Neural cell (in vitro differentiated cells): ENCODE measurements around the gene FRMD1. TPM values are rescaled to one million over a fixed set of nuclear protein-coding genes. Genes with fewer than 3 reads are reported as not detected.

Experiments
- H2AFZ ChIP-seq: fragments of 200-600, 300-800 bp; sonication (generic), shearing (Covaris generic); 2 replicates; pipeline ENCODE4 v1.6.0; 2014; ENCODE audit warnings: low read depth, mild to moderate bottlenecking, antibody characterized with exemption, low read length, moderate library complexity
- H3F3A ChIP-seq: fragments of 200-600 bp; shearing (Covaris generic); 2 replicates; pipeline ENCODE4 v1.6.1; 2016; ENCODE audit warnings: mild to moderate bottlenecking, moderate library complexity, mixed read lengths, antibody characterized with exemption, low read length; ENCODE audit not compliant: insufficient read depth, poor library complexity, severe bottlenecking
- H3K27ac ChIP-seq: fragments of 200-600, 300-800 bp; sonication (generic), shearing (Covaris generic); 2 replicates; pipeline ENCODE4 v1.5.1; 2014; ENCODE audit warnings: mild to moderate bottlenecking, low read length, moderate library complexity
- H3K27me3 ChIP-seq: fragments of 300-800, 200-600 bp; sonication (generic), shearing (Covaris generic); 2 replicates; pipeline ENCODE4 v1.6.0; 2014; ENCODE audit warnings: mild to moderate bottlenecking, low read depth, low read length, moderate library complexity; ENCODE audit not compliant: insufficient read depth
- H3K36me3 ChIP-seq: fragments of 300-800, 200-600 bp; sonication (generic), shearing (Covaris generic); 2 replicates; pipeline ENCODE4 v1.5.1; 2014; ENCODE audit warnings: mild to moderate bottlenecking, antibody characterized with exemption, low read length, moderate library complexity; ENCODE audit not compliant: insufficient read depth
- H3K4me2 ChIP-seq: fragments of 300-800, 200-600 bp; sonication (generic), shearing (Covaris generic); 2 replicates; pipeline ENCODE4 v1.6.0; 2014; ENCODE audit warnings: mild to moderate bottlenecking, low read length
- H3K4me3 ChIP-seq: fragments of 300-800, 200-600 bp; sonication (generic), shearing (Covaris generic); 2 replicates; pipeline ENCODE4 v1.5.1; 2014; ENCODE audit warnings: mild to moderate bottlenecking, low read length, moderate library complexity
- H3K79me2 ChIP-seq: fragments of 200-600 bp; shearing (Covaris generic); replicated peaks from 2 replicates; pipeline ENCODE4 v1.6.0; 2014; ENCODE audit warnings: mild to moderate bottlenecking, low read length, moderate library complexity; ENCODE audit not compliant: insufficient read depth
- H3K9ac ChIP-seq: fragments of 300-800, 200-600 bp; sonication (generic), shearing (Covaris generic); 2 replicates; pipeline ENCODE4 v1.6.1; 2016; ENCODE audit warnings: mild to moderate bottlenecking, low read length, mixed read lengths
- H3K9me2 ChIP-seq: fragments of 200-600 bp; shearing (Covaris generic); 2 replicates; pipeline ENCODE4 v1.6.1; 2016; ENCODE audit warnings: mild to moderate bottlenecking, low read length, mixed read lengths; ENCODE audit not compliant: insufficient read depth
- H3K9me3 ChIP-seq: fragments of 200-600, 300-800 bp; sonication (generic), shearing (Covaris generic); 2 replicates; pipeline ENCODE4 v1.6.1; 2016; ENCODE audit warnings: mild to moderate bottlenecking, mixed run types, low read length, moderate library complexity, mixed read lengths
- H4K20me1 ChIP-seq: fragments of 200-600 bp; shearing (Covaris generic); 2 replicates; pipeline ENCODE4 v1.6.1; 2016; ENCODE audit warnings: mild to moderate bottlenecking, mixed run types; ENCODE audit not compliant: insufficient read depth
- EP300 ChIP-seq: fragments of 450-650 bp; conservative IDR thresholded peaks from 2 replicates; pipeline ENCODE4 v1.6.1; 2014; ENCODE audit warnings: antibody characterized with exemption, mild to moderate bottlenecking, moderate library complexity; ENCODE audit not compliant: poor library complexity, severe bottlenecking
- EZH2 ChIP-seq: fragments of 200-600, 300-800 bp; shearing (Covaris generic), sonication (generic); IDR thresholded peaks from 2 replicates; pipeline ENCODE4 v1.6.1; 2014; ENCODE audit warnings: antibody characterized with exemption, low read length, borderline replicate concordance, mild to moderate bottlenecking; ENCODE audit not compliant: insufficient read depth, poor library complexity, severe bottlenecking
- POLR2AphosphoS5 ChIP-seq: IDR thresholded peaks from 2 replicates; pipeline ENCODE4 v1.6.1; 2012
- RAD21 ChIP-seq: fragments of 450-650 bp; conservative IDR thresholded peaks from 2 replicates; pipeline ENCODE4 v1.6.1; 2014; ENCODE audit warnings: antibody characterized with exemption, mild to moderate bottlenecking, moderate library complexity
- SMC3 ChIP-seq: fragments of 450-650 bp; conservative IDR thresholded peaks from 2 replicates; pipeline ENCODE4 v1.6.1; 2014; ENCODE audit warnings: antibody characterized with exemption, mild to moderate bottlenecking, moderate library complexity; ENCODE audit not compliant: poor library complexity
- TAF1 ChIP-seq: IDR thresholded peaks from 2 replicates; pipeline ENCODE4 v1.6.1; 2012; ENCODE audit warnings: low read depth
- polyA plus RNA-seq: library from polyadenylated mRNA; depleted of rRNA; stranded (reverse); fragments of >200 nt; gene quantifications from 2 replicates; pipeline ENCODE4 v1.2.3, GENCODE V29; 2014
- TF ChIP-seq, protein P1 (sequence below): IDR thresholded peaks from 2 replicates; pipeline ENCODE4 v1.6.1; 2012; ENCODE audit warnings: borderline replicate concordance

Gene FRMD1
- polyA plus RNA-seq, 1 donor from 2014 or later, result not detected

DNA sequence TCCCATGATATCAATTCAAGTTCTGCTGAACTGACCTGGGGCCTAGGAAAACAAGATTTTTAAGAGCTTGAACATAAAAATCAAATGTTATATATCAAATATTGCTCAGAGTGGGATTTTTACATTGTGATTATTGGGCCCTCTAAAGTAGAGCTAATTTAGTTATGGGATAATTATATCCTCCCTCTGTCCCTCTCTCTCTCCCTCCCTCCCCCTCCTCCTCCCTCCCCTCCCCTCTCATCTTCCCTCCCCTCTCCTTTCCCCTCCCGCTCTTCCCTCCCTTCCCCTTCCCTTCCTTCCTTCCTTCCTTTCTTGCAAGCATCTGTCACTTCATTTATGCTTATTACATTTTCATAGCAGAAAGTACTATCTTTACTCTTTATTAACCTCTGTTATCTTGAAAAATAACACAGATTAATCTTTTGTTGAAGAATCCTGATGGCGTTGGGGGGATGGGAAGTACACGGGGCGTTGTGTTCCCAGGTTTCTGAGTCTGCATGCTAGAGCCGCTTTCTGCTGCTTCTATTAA is 48.7 kb downstream of the FRMD1 start:
- no peaks in the 10 kb centered on the region for H3K79me2 ChIP-seq
- no peak overlapping the region for H2AFZ ChIP-seq
- H3K9me3 ChIP-seq, result no peaks in the 10 kb centered on the region
- no peak overlapping the region for H3K4me2 ChIP-seq
- no peaks in the 10 kb centered on the region for H4K20me1 ChIP-seq
- no peak overlapping the region for H3K27ac ChIP-seq
- no peaks in the 10 kb centered on the region for H3K36me3 ChIP-seq
- H3K9ac ChIP-seq, result no peak overlapping the region
- TF ChIP-seq RAD21 (no peak), EZH2 (no peak), TAF1 (no peak)
- TF ChIP-seq, protein P1, sequence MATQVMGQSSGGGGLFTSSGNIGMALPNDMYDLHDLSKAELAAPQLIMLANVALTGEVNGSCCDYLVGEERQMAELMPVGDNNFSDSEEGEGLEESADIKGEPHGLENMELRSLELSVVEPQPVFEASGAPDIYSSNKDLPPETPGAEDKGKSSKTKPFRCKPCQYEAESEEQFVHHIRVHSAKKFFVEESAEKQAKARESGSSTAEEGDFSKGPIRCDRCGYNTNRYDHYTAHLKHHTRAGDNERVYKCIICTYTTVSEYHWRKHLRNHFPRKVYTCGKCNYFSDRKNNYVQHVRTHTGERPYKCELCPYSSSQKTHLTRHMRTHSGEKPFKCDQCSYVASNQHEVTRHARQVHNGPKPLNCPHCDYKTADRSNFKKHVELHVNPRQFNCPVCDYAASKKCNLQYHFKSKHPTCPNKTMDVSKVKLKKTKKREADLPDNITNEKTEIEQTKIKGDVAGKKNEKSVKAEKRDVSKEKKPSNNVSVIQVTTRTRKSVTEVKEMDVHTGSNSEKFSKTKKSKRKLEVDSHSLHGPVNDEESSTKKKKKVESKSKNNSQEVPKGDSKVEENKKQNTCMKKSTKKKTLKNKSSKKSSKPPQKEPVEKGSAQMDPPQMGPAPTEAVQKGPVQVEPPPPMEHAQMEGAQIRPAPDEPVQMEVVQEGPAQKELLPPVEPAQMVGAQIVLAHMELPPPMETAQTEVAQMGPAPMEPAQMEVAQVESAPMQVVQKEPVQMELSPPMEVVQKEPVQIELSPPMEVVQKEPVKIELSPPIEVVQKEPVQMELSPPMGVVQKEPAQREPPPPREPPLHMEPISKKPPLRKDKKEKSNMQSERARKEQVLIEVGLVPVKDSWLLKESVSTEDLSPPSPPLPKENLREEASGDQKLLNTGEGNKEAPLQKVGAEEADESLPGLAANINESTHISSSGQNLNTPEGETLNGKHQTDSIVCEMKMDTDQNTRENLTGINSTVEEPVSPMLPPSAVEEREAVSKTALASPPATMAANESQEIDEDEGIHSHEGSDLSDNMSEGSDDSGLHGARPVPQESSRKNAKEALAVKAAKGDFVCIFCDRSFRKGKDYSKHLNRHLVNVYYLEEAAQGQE, result no peak
- no peaks in the 10 kb centered on the region for H3K9me2 ChIP-seq
- no peak overlapping the region for H3K4me3 ChIP-seq
- no peaks in the 10 kb centered on the region for H3F3A ChIP-seq
- no peaks in the 10 kb centered on the region for H3K27me3 ChIP-seq

DNA sequence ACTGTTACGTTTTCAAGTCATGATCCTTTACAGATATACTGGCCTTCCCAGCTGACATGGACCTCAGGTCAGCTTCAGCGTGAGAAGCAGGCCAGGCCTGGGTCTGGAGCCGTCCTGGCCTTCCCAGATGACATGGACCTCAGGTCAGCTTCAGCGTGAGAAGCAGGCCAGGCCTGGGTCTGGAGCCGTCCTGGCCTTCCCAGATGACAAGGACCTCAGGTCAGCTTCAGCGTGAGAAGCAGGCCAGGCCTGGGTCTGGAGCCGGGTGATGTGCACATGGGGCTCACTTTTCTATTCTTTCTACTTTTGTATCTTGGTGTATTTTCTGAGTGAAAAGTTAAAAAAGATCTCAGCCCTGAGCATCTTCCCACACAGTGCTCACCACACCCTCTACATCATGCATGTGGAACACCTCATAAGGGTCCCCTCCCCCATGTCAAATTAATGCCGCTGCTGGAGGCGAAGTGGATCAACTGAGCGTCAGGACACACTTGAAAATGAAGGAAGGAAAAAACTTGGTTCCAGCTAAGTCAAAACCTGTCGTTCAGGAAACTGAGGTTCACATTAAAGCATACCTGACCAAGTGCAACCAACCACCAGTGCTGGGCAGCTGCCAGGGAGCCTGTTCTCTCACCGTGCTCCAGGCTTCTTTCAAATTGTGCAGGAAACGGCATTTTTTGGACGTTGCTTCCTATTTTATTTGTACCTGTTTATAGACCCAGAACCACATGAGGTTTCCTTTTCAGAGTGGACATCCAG is 49.4 kb downstream of the FRMD1 start:
- H3K9me2 ChIP-seq, result no peaks in the 10 kb centered on the region
- H3K9ac ChIP-seq, result no peak overlapping the region
- no peak overlapping the region for H3K4me2 ChIP-seq
- H3K27ac ChIP-seq, result no peak overlapping the region
- H3K36me3 ChIP-seq, result no peaks in the 10 kb centered on the region
- H3K79me2 ChIP-seq, result no peaks in the 10 kb centered on the region
- H2AFZ ChIP-seq, result no peak overlapping the region
- no peaks in the 10 kb centered on the region for H4K20me1 ChIP-seq
- no peak overlapping the region for H3K4me3 ChIP-seq
- no peaks in the 10 kb centered on the region for H3K27me3 ChIP-seq
- no peaks in the 10 kb centered on the region for H3F3A ChIP-seq
- TF ChIP-seq SMC3 (no peak), POLR2AphosphoS5 (no peak), TAF1 (no peak), EP300 (no peak)
- TF ChIP-seq, protein P1, result no peak
- H3K9me3 ChIP-seq, result no peaks in the 10 kb centered on the region
